Panc1 (cell line): Measurements from ENCODE around the gene NEAT1. TPM values are rescaled to one million over a fixed set of nuclear protein-coding genes. Genes with fewer than 3 reads are reported as not detected.

Experiments
- ATAC-seq: fragments of 200-7000 bp; cut with Tn5 transposase; 2 replicates; pipeline ENCODE4 v1.9.1; 2020; ENCODE audit warnings: mild to moderate bottlenecking, moderate library complexity
- BruUV-seq: library from RNA; stranded (reverse); fragments of 400-500 nt; replicated peaks from 2 replicates; lab custom pipeline; 2021; lab: Mats Ljungman, UMichigan
- CTCF ChIA-PET: fragments of 300-600 bp; sonication (Branson Sonifier 250); formaldehyde crosslinking; loops from one replicate; lab custom pipeline; 2022; ENCODE audit warnings: antibody characterized with exemption; lab: Charles Lee
- POLR2A ChIA-PET: fragments of 300-600 bp; sonication (Branson Sonifier 250); formaldehyde crosslinking; loops from one replicate; lab custom pipeline; 2022; ENCODE audit warnings: antibody characterized with exemption; lab: Charles Lee
- DNase-seq: peaks from one replicate; pipeline ENCODE4 v3.0.0-alpha.2; 2010; ENCODE audit warnings: low read depth, low spot score
- H3K27ac ChIP-seq: 2 replicates; pipeline ENCODE4 v1.5.1; 2011; ENCODE audit warnings: mild to moderate bottlenecking, low read length, inconsistent platforms
- H3K27me3 ChIP-seq: fragments of 200-500 bp; sonication (Bioruptor generic); 2 replicates; pipeline ENCODE4 v1.6.0; 2014; ENCODE audit warnings: low read length, inconsistent platforms; ENCODE audit not compliant: control insufficient read depth, insufficient read depth
- H3K36me3 ChIP-seq: fragments of 200-500 bp; sonication (Bioruptor generic); 2 replicates; pipeline ENCODE4 v1.5.1; 2014; ENCODE audit warnings: inconsistent platforms, mild to moderate bottlenecking, low read length, moderate library complexity; ENCODE audit not compliant: control insufficient read depth, insufficient read depth
- H3K4me1 ChIP-seq: 2 replicates; pipeline ENCODE4 v1.5.1; 2011; ENCODE audit warnings: inconsistent platforms, mild to moderate bottlenecking, low read length, moderate library complexity; ENCODE audit not compliant: control insufficient read depth, insufficient read depth
- H3K4me3 ChIP-seq, 2 experiments: 2 replicates each; pipeline ENCODE4 v1.5.1; 2011 to 2012; ENCODE audit warnings: low read depth in 2 of 2, low read length in 2 of 2, mild to moderate bottlenecking in 2 of 2, inconsistent platforms in 1 of 2, moderate library complexity in 1 of 2
- H3K9me3 ChIP-seq: fragments of 200-500 bp; sonication (Bioruptor generic); 2 replicates; pipeline ENCODE4 v1.5.1; 2014; ENCODE audit warnings: low read depth, mild to moderate bottlenecking, inconsistent platforms, low read length, moderate library complexity; ENCODE audit not compliant: control insufficient read depth, insufficient read depth
- POLR2AphosphoS5 ChIP-seq: IDR thresholded peaks from 2 replicates; pipeline ENCODE4 v1.6.1; 2012; ENCODE audit warnings: mild to moderate bottlenecking, low read depth, low read length, moderate library complexity
- REST ChIP-seq, 2 experiments: IDR thresholded peaks; 2 replicates each; pipeline ENCODE4 v1.6.1; 2011 to 2012; ENCODE audit warnings: low read depth in 2 of 2, control low read depth in 1 of 2, low read length in 1 of 2, mild to moderate bottlenecking in 1 of 2, moderate library complexity in 1 of 2; ENCODE audit not compliant: insufficient read depth in 1 of 2
- SIN3A ChIP-seq: IDR thresholded peaks from 2 replicates; pipeline ENCODE4 v1.6.1; 2012; ENCODE audit warnings: low read depth, mild to moderate bottlenecking, low read length, moderate library complexity, borderline replicate concordance; ENCODE audit not compliant: insufficient read depth
- TCF7L2 ChIP-seq: IDR thresholded peaks from 2 replicates; pipeline ENCODE4 v1.6.1; 2011; ENCODE audit warnings: mild to moderate bottlenecking, low read depth, low read length, inconsistent platforms
- in situ Hi-C: cut with HindIII; loops from 2 replicates; pipeline ENCODE4 v1.10.0; 2016; ENCODE audit warnings: low sequenced_read_pairs, low pct_unique_long_range_greater_than_20kb
- intact Hi-C: fragments of 100-400 bp; cut with micrococcal nuclease; formaldehyde crosslinking; loops from one replicate; pipeline ENCODE4 v1.10.0; 2022; ENCODE audit not compliant: unreplicated experiment
- total RNA-seq: library from RNA; stranded (reverse); gene quantifications from one replicate; pipeline ENCODE4 v1.2.1, GENCODE V29; 2021; ENCODE audit not compliant: unreplicated experiment
- TF ChIP-seq, protein P1 (sequence below): fragments of 450-650 bp; IDR thresholded peaks from 2 replicates; pipeline ENCODE4 v1.5.1; 2017; ENCODE audit warnings: mild to moderate bottlenecking

The NEAT1 gene
- total RNA-seq, 1 experiment from 2014 or later: 731 TPM

GRCh38 chr11:65482306-65482850 is 59.8 kb downstream of the NEAT1 start:
- DNase-seq (no peak), ATAC-seq (no peak)
- no peak overlapping the region for H3K4me3 ChIP-seq
- H3K9me3 ChIP-seq: no peaks in the 10 kb centered on the region
- no TSS peak for BruUV-seq
- ChIA-PET CTCF (interaction anchor here (0.7 kb wide), 1 partner anchor 15 kb away, joined by 4 read pairs; no protein-coding TSS in a partner anchor), POLR2A (interaction anchor here (0.5 to 14.1 kb wide), 4 partner anchors 8 to 60 kb away, joined by 7 to 818 read pairs (median 10); partner anchors contain the start of genes MALAT1 and NEAT1)
- no peaks in the 10 kb centered on the region for H3K27me3 ChIP-seq
- H3K27ac ChIP-seq: peak overlapping the region; percentile 100
- H3K4me1 ChIP-seq: peaks cover 84% of the 10 kb centered on the region
- no peak for TF ChIP-seq TCF7L2
- no peak for TF ChIP-seq REST (IDR thresholded peaks at IDR 0.05; ENCODE audit: insufficient read depth in 1 of 2, low read depth in 2 of 2, low read length in 1 of 2)
- no peak for TF ChIP-seq POLR2AphosphoS5
- TF ChIP-seq, protein P1, sequence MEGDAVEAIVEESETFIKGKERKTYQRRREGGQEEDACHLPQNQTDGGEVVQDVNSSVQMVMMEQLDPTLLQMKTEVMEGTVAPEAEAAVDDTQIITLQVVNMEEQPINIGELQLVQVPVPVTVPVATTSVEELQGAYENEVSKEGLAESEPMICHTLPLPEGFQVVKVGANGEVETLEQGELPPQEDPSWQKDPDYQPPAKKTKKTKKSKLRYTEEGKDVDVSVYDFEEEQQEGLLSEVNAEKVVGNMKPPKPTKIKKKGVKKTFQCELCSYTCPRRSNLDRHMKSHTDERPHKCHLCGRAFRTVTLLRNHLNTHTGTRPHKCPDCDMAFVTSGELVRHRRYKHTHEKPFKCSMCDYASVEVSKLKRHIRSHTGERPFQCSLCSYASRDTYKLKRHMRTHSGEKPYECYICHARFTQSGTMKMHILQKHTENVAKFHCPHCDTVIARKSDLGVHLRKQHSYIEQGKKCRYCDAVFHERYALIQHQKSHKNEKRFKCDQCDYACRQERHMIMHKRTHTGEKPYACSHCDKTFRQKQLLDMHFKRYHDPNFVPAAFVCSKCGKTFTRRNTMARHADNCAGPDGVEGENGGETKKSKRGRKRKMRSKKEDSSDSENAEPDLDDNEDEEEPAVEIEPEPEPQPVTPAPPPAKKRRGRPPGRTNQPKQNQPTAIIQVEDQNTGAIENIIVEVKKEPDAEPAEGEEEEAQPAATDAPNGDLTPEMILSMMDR: no peak
- TF ChIP-seq SIN3A: no peak
- no peaks in the 10 kb centered on the region for H3K36me3 ChIP-seq
- intact Hi-C loops: no loop called here
- in situ Hi-C loops: no loop called here

- in situ Hi-C loops: no loop called here
- no peaks in the 10 kb centered on the region for H3K27me3 ChIP-seq
- POLR2A ChIA-PET: interaction anchor here (0.5 to 8.5 kb wide), 5 partner anchors 8 to 21 kb away, joined by 7 to 250 read pairs (median 93); partner anchors contain the start of gene MALAT1
- CTCF ChIA-PET: interaction anchor here (0.6 kb wide), 1 partner anchor 15 kb away, joined by 3 read pairs; no protein-coding TSS in a partner anchor
- ATAC-seq (no peak), DNase-seq (no peak)
- peak overlapping the region; percentile 100 for H3K27ac ChIP-seq
- peaks cover 84% of the 10 kb centered on the region for H3K4me1 ChIP-seq
- no TSS peak for BruUV-seq
- intact Hi-C loops: no loop called here
- no peak overlapping the region for H3K4me3 ChIP-seq
- no peaks in the 10 kb centered on the region for H3K36me3 ChIP-seq
- TF ChIP-seq TCF7L2 (peak; percentile 86), POLR2AphosphoS5 (no peak), SIN3A (no peak)
- TF ChIP-seq, protein P1: no peak
- no peaks in the 10 kb centered on the region for H3K9me3 ChIP-seq
Observed at GRCh38 chr11:65485920-65486219, 63.3 kb downstream of the NEAT1 start.
